ACC112 (cell line): Measurements from ENCODE around the gene SYNJ1.
"Not testable (repeated sequence)": the region's sequence is repeated elsewhere in the genome, so short reads cannot be mapped to it uniquely, and the experiment has no call there.

Experiments
- H2AFZ ChIP-seq: fragments of 200-600 bp; sonication (generic); one replicate; pipeline ENCODE4 v1.6.0; 2017; ENCODE audit warnings: antibody characterized with exemption, low read length; ENCODE audit not compliant: unreplicated experiment
- H3K27ac ChIP-seq: fragments of 200-600 bp; sonication (generic); 2 replicates; pipeline ENCODE4 v1.5.1; 2014; ENCODE audit warnings: low read depth, mild to moderate bottlenecking, antibody characterized with exemption, low read length, moderate library complexity
- H3K27me3 ChIP-seq: fragments of 200-600 bp; sonication (generic); 2 replicates; pipeline ENCODE4 v1.6.1; 2014; ENCODE audit warnings: mild to moderate bottlenecking, antibody characterized with exemption, low read length, moderate library complexity, mixed read lengths; ENCODE audit not compliant: insufficient read depth
- H3K36me3 ChIP-seq: fragments of 200-600 bp; sonication (generic); 2 replicates; pipeline ENCODE4 v1.6.1; 2016; ENCODE audit warnings: mild to moderate bottlenecking, antibody characterized with exemption, low read length, moderate library complexity, mixed read lengths; ENCODE audit not compliant: insufficient read depth
- H3K4me1 ChIP-seq: fragments of 200-600 bp; sonication (generic); one replicate; pipeline ENCODE4 v1.6.1; 2016; ENCODE audit warnings: low read length, mixed read lengths; ENCODE audit not compliant: insufficient read depth, unreplicated experiment, control insufficient read depth
- H3K4me3 ChIP-seq: fragments of 200-600 bp; sonication (generic); 2 replicates; pipeline ENCODE4 v1.5.1; 2014; ENCODE audit warnings: mild to moderate bottlenecking, low read depth, low read length
- H3K79me2 ChIP-seq: fragments of 200-600 bp; sonication (generic); one replicate; pipeline ENCODE4 v1.6.0; 2016; ENCODE audit warnings: low read length; ENCODE audit not compliant: control insufficient read depth, unreplicated experiment, insufficient read depth

The SYNJ1 gene

DNA sequence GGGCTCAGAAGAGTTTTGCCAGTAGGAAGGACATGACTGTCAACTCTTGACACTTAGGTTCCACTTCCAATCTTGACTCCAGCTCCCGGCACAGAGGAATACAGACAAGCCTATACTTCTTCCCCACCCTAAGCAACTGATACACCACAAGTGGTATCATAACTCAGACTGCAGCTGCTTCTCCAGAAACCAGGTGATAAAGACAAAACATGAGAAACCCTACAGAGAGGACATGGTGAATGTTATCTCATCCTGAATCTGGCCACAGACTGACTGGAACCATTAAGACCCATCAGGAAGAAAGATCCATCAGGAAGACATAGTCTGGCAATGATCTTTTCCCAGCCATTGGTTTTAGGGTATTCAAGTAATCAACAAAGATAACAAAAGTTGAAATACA lies 30.0 kb upstream of the SYNJ1 start:
- no peaks in the 10 kb centered on the region for H3K4me1 ChIP-seq
- H3K36me3 ChIP-seq: peaks cover 60% of the 10 kb centered on the region
- no peaks in the 10 kb centered on the region for H3K27me3 ChIP-seq
- no peak overlapping the region for H2AFZ ChIP-seq
- no peak overlapping the region for H3K4me3 ChIP-seq
- no peak overlapping the region for H3K27ac ChIP-seq
- H3K79me2 ChIP-seq: peaks cover 3% of the 10 kb centered on the region

DNA sequence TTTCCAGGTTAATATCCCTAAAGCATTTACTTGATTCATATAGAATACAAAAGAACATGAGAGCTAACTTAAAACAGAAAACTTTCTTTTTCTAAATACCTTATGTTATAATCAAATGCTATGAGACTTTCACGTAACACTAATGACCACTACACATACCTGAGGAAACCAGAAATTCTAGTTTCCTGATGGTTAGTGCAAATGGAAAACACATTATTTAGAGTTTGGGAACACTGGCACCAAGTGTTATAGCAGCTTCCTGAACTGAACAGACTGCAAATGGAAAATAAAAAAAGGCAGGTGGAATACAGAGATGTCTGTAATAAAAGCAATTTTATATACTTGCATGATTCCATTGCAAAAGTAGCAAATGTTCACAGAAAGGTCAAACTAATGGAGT lies 28.3 kb upstream of the SYNJ1 start:
- Histone ChIP-seq H3K36me3 (peaks cover 57% of the 10 kb centered on the region), H3K4me1 (no peaks in the 10 kb centered on the region), H3K27ac (no peak overlapping the region), H2AFZ (no peak overlapping the region), H3K4me3 (no peak overlapping the region), H3K79me2 (peaks cover 3% of the 10 kb centered on the region), H3K27me3 (no peaks in the 10 kb centered on the region)

DNA sequence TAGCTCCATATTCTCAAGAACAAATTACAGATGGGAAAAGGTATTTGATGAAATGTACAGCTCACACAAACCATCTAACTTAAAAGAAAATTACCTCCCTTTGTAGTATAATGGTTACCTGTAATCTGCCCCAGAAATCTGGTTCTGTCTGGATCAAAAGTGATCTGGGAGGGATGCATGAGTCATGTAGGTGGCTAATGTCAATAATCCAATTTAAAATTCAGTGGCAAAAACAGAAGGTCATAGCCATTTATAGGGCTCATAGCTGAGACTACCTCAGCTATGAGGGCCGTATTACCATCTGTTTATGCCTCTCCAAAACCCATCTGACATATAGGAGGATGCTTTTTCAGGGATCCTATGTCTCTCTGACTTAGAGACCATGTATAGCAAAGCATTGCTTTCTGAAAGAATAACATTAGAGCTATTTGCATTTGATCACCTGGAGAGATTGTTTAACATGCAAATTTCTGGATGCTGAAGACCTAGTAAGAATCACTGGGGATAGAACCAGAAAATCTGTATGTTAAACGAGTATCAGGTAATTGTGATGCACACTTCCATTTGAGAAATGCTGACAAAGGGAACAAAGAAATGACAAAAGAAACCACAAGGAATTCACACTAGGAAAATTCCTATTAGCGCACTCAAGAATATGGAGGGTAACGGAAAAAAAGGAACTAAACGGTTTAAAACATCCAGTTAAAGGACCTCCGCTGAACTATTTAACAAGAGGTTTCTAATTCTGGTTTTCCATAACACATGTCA lies 26.2 kb upstream of the SYNJ1 start:
- Histone ChIP-seq H3K27me3 (no peaks in the 10 kb centered on the region), H3K4me3 (no peak overlapping the region), H2AFZ (no peak overlapping the region), H3K36me3 (peaks cover 56% of the 10 kb centered on the region), H3K27ac (no peak overlapping the region), H3K4me1 (no peaks in the 10 kb centered on the region), H3K79me2 (peaks cover 3% of the 10 kb centered on the region)

DNA sequence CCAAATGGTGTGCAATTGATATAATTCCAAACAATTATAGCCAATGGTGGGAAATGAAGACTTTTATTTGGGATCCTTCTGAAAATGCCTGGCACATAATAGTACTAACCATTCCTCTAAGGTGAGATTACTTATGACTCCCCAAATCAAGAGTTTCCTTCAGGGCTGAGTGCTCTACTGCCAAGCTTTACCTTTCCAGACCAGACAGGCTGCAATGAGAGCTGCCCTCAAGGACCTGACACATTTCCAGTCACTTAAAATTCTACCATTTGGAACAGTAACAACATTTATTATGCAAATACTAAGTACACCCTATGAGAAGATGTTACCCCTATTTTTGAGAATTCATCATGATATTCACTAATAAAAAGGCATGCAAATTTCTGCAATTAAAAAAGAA lies 22.6 kb upstream of the SYNJ1 start:
- Histone ChIP-seq H3K4me3 (no peak overlapping the region), H3K27me3 (no peaks in the 10 kb centered on the region), H3K27ac (no peak overlapping the region), H3K36me3 (peaks cover 52% of the 10 kb centered on the region), H2AFZ (no peak overlapping the region), H3K4me1 (no peaks in the 10 kb centered on the region), H3K79me2 (no peaks in the 10 kb centered on the region)

DNA sequence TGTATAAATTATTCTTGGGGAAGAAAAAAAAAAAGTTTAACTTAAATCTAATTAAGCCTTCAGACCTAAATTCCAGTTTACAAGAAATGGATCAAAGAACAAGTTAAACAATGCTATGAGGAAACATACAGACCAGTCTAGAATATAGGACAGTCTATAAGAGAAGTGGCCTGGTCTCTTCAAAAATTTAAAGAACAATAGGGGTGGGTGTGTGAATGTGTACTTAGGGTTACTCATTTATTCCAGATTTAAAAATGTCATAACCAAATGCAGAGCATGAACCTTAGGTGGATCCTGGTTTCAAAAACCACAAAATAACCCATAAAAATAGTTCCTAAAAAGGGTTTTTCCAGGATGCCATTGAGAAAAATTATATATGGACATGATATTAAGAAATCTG lies 21.8 kb upstream of the SYNJ1 start:
- Histone ChIP-seq H3K4me3 (no peak overlapping the region), H3K27ac (no peak overlapping the region), H3K4me1 (no peaks in the 10 kb centered on the region), H3K27me3 (no peaks in the 10 kb centered on the region), H3K79me2 (no peaks in the 10 kb centered on the region), H3K36me3 (peaks cover 44% of the 10 kb centered on the region), H2AFZ (no peak overlapping the region)

DNA sequence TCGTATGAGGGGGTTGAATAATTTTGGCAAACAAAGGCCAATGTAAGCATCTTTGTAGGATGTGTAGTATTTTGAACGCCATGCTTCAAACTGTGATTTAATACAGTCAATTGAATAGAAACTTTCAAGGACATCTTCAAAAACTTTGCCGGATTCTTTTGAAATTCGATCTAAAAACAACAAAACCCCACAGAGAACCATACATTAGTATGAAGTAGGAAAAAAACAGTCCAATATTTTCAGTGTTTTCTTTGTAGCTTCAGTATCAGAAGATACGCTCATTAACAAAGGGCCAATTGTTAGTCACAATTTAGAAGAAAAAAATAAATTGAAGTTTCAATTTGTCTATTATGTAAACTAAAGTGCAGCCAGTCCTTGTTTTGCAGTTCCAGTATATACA lies 20.7 kb upstream of the SYNJ1 start:
- Histone ChIP-seq H3K4me1 (no peaks in the 10 kb centered on the region), H3K79me2 (no peaks in the 10 kb centered on the region), H3K4me3 (no peak overlapping the region), H2AFZ (no peak overlapping the region), H3K27ac (no peak overlapping the region), H3K27me3 (no peaks in the 10 kb centered on the region), H3K36me3 (peaks cover 40% of the 10 kb centered on the region)

DNA sequence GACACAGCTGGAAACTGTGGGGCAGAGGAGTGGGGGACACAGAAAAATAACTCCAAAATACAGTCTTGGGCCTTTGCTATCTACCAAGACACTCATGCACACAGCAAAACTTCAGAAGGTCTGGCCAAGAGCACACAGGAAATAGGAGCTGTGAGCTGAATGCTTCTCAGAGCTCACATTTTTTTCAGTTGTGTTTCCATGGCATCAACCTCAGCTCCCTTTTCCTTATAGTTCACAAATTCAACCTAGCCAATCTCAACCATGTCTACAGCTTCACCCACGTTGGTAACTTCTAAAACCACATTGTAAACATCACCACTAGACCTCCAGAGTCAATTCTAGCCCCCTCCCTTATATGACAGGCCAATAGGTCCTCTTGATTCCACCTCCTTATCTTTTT lies 19.6 kb upstream of the SYNJ1 start:
- Histone ChIP-seq H3K4me3 (no peak overlapping the region), H3K36me3 (peaks cover 50% of the 10 kb centered on the region), H3K27ac (no peak overlapping the region), H2AFZ (no peak overlapping the region), H3K27me3 (no peaks in the 10 kb centered on the region), H3K79me2 (no peaks in the 10 kb centered on the region), H3K4me1 (no peaks in the 10 kb centered on the region)

DNA sequence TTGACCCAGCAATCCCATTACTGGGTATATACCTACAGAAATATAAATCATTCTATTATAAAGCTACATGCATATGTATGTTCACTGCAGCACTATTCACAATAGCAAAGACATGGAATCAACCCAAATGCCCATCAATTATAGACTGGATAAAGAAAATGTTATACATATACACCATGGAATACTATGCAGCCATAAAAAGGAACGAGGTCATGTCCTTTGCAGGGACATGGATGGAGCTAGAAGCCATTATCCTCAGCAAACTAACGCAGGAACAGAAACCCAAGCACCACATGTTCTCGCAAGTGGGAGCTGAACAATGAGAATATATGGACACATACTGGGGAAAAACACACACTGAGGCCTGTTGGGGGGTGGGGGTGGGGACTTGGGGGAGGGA lies 18.9 kb upstream of the SYNJ1 start:
- not testable (repeated sequence) for H3K4me3 ChIP-seq, H3K4me1 ChIP-seq, H3K27ac ChIP-seq, H3K27me3 ChIP-seq, H3K79me2 ChIP-seq, H2AFZ ChIP-seq
- peaks cover 51% of the 10 kb centered on the region for H3K36me3 ChIP-seq

DNA sequence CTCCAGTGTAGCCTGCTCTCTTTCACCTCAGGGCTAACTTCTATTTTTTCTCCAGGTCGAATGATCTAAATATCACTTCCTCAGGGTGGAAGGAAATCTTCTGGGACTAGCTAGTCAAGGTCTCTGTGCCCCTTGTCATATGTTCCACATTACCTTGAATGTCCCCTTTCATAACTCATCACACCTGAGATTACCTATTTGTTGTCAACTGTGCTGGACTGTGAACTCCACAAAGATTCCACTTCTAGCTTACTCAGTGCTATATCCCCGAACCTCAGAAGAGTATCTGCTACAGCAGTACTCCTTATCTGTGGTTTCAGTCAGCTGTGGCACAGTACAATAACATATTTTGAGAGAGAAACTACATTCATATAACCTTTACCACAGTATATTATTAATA lies 14.6 kb upstream of the SYNJ1 start:
- no peak overlapping the region for H2AFZ ChIP-seq
- H3K36me3 ChIP-seq: peaks cover 25% of the 10 kb centered on the region

DNA sequence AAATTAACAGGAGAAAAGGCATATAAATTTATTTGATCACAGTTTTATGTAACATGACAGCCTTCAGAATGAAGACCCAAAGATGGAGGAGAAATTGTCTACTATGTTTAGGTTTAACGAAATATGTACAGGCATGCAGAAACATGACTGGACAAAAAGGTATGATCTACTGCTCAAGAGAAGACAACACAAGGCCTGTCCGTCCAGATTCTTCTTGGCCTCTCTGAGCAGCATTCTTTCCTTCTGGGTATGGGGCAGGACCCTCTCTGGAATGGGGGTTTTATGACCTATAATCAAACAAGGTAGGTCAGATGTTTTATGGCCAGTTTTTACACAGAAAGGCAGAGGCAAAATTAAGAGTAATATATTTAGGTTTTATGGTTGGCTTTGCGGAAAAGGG lies 13.5 kb upstream of the SYNJ1 start:
- Histone ChIP-seq H2AFZ (no peak overlapping the region), H3K27me3 (no peaks in the 10 kb centered on the region), H3K27ac (no peak overlapping the region), H3K4me1 (no peaks in the 10 kb centered on the region), H3K36me3 (peaks cover 26% of the 10 kb centered on the region), H3K4me3 (no peak overlapping the region), H3K79me2 (no peaks in the 10 kb centered on the region)

More for the DNA sequence above, 14.6 kb upstream of the SYNJ1 start:
- H3K4me3 ChIP-seq: no peak overlapping the region
- H3K27ac ChIP-seq: no peak overlapping the region
- no peaks in the 10 kb centered on the region for H3K27me3 ChIP-seq
- no peaks in the 10 kb centered on the region for H3K79me2 ChIP-seq
- no peaks in the 10 kb centered on the region for H3K4me1 ChIP-seq

DNA sequence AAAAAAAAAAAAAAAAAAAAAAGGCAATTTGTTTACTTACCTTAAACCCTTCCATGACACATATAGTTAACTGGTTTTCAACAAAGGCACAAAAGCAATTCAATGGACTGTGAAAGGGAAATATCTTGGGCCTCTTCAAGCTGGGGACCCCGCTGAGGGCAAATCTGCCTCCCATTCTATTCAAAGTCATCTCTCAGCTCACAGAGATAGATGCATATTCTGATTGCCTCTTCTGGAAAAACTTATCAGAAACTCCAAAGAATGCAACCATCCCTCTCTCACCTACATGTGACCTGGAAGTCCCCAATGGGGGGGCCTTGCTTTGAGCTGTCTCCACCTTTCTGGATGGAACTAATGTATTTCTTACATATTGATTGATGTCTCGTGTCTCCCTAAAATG lies 12.1 kb upstream of the SYNJ1 start:
- no peak overlapping the region for H3K4me3 ChIP-seq
- no peaks in the 10 kb centered on the region for H3K79me2 ChIP-seq
- no peaks in the 10 kb centered on the region for H3K4me1 ChIP-seq
- no peak overlapping the region for H3K27ac ChIP-seq
- H2AFZ ChIP-seq: no peak overlapping the region
- H3K27me3 ChIP-seq: no peaks in the 10 kb centered on the region
- H3K36me3 ChIP-seq: peaks cover 27% of the 10 kb centered on the region
